Upper lobe of left lung (tissue), 6 donors: Measurements from ENCODE around the gene KCNIP4. TPM values are rescaled to one million over a fixed set of nuclear protein-coding genes. Genes with fewer than 3 reads are reported as not detected.
A peak's percentile ranks its signal among the peaks of the same experiment; 100 is the strongest.

ENCODE experiments used
- ATAC-seq, 2 donors: fragments of 200-7000 bp; cut with Tn5 transposase; one replicate each; pipeline ENCODE4 v1.9.1; 2022; ENCODE audit warnings: mild to moderate bottlenecking in 2 of 2, moderate library complexity in 2 of 2; ENCODE audit not compliant: low FRiP score in 2 of 2
- DNase-seq, 2 donors: peaks; one replicate each; pipeline ENCODE4 v3.0.0-alpha.2; 2019 to 2020
- H3K27ac ChIP-seq, 4 donors: fragments of 200-600 bp; sonication (generic); one replicate each; pipeline ENCODE4 v1.5.1; 2016 to 2019
- H3K27me3 ChIP-seq, 4 donors: fragments of 200-600 bp; sonication (generic); one replicate each; pipeline ENCODE4 v1.5.1; 2017 to 2019
- H3K36me3 ChIP-seq, 4 donors: fragments of 200-600 bp; sonication (generic); one replicate each; pipeline ENCODE4 v1.5.1; 2016 to 2019
- H3K4me1 ChIP-seq, 4 donors: fragments of 200-600 bp; sonication (generic); one replicate each; pipeline ENCODE4 v1.5.1; 2018 to 2019
- H3K4me3 ChIP-seq, 4 donors: fragments of 200-600 bp; sonication (generic); one replicate each; pipeline ENCODE4 v1.5.1; 2017 to 2019; ENCODE audit warnings: mild to moderate bottlenecking in 2 of 4, moderate library complexity in 1 of 4
- H3K9me3 ChIP-seq, 4 donors: fragments of 200-600 bp; sonication (generic); one replicate each; pipeline ENCODE4 v1.5.1; 2018 to 2019
- EP300 ChIP-seq, 4 donors: sonication (generic); formaldehyde crosslinking; IDR thresholded peaks; one replicate each; pipeline ENCODE4 v1.5.1; 2017; ENCODE audit warnings: antibody characterized with exemption in 4 of 4, control low read depth in 2 of 4
- POLR2A ChIP-seq, 4 donors: fragments of 450-650 bp; IDR thresholded peaks; one replicate each; pipeline ENCODE4 v1.5.1; 2016 to 2017; ENCODE audit warnings: antibody characterized with exemption in 4 of 4, mild to moderate bottlenecking in 2 of 4
- POLR2AphosphoS5 ChIP-seq, 2 donors: sonication (generic); formaldehyde crosslinking; IDR thresholded peaks; one replicate each; pipeline ENCODE4 v1.5.1; 2017; ENCODE audit warnings: antibody characterized with exemption in 2 of 2
- WGBS, 2 donors: methylation state at CpG; one replicate each; pipeline ENCODE4 v1.1.5; 2017 to 2018; 5-methylcytosine and 5-hydroxymethylcytosine counted together
- total RNA-seq, 6 donors: library from RNA; depleted of rRNA in 4 of 6; stranded (reverse); fragments of >200 nt in 4 of 6; gene quantifications; one replicate each; pipeline versions ENCODE4 v1.1.0 to v1.2.1, GENCODE V29; 2016 to 2021
- TF ChIP-seq, protein P1 (sequence below), 6 experiments: fragments of 450-650 bp in 4 of 6; fragments of 200-600 bp in 2 of 6; sonication (generic) in 2 of 6; IDR thresholded peaks; one replicate each; pipeline ENCODE4 v1.5.1; 2016 to 2019; ENCODE audit warnings: antibody characterized with exemption in 6 of 6
- donor health status: DM: no; HTN: no; CAD: no; lungs with moderate emphysema.
- donor health status: DM: no; HTN: yes; CAD: no; lungs with severe emphysema.

KCNIP4 gene
- total RNA-seq, 6 donors from 2014 or later: 0.20 TPM; not detected in 5

DNA sequence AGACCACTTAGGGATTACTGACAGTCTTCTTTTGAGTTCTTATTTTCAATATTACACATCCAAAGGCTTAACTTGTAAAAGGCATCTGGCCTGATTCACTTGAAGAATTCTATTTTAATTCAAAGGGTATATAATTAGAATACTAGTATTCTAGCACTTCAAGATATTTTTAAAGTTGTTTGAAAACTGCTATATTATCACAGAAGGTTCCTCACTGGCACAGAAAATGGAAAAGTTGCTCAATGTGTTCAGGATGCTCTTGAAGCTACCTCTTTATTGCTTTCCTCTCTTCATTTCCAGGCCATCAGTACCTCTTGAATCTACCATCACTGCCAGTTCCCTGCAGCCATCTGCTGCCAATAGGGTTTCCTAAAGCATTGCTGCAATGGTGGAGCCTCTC, 271.4 kb downstream of the KCNIP4 start:
- ATAC-seq: no peak
- Histone ChIP-seq H3K4me3 (no peak overlapping the region), H3K27ac (no peak overlapping the region), H3K4me1 (no peaks in the 10 kb centered on the region), H3K27me3 (no peaks in the 10 kb centered on the region), H3K9me3 (no peaks in the 10 kb centered on the region), H3K36me3 (no peaks in the 10 kb centered on the region)
- TF ChIP-seq POLR2AphosphoS5 (IDR thresholded peaks at IDR 0.05): no peak
- no peak for DNase-seq

DNA sequence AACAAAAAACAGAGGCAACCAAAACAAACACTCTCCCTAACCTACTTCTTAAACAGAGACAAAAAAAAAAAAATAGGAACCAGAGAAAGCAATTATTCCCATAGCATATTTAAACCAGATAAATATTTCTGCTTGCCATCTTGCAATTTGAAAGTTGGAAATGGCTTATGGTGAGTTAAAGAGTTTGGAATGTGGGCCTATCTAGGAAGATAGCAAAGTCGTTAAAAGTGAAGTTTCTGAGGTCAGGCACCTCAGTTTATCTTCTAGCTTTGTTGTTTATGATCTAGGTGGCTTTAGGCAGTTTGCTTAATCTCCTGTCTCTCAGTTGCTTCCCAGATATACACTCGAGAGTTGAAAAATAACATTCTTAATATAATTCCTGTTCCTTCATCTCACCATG, 284.2 kb downstream of the KCNIP4 start:
- TF ChIP-seq EP300 (IDR thresholded peaks at IDR 0.05) (no peak), POLR2A (IDR thresholded peaks at IDR 0.05) (no peak)
- H3K36me3 ChIP-seq: no peaks in the 10 kb centered on the region

DNA sequence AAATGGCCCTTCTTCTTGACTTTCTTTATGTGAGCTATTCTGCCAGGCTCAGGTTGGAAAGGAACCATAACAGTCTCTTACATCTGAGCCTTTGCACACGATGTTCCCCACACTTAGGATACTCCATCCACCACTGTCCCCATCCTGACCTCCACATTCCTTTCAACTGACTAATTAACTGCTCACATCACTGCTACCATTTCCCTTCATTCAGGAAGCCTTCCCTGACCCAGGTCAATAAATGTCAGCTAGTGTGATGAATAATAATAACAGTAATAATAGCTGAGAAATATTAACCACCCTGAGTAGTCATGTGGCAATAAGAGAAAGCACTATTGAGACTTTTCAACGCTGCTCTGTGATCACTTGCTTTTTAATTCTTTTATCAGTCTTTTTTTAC, 291.7 kb downstream of the KCNIP4 start:
- Histone ChIP-seq H3K27me3 (no peaks in the 10 kb centered on the region), H3K36me3 (no peaks in the 10 kb centered on the region), H3K4me1 (no peaks in the 10 kb centered on the region), H3K9me3 (no peaks in the 10 kb centered on the region), H3K27ac (no peak overlapping the region), H3K4me3 (no peak overlapping the region)
- TF ChIP-seq, protein P1, sequence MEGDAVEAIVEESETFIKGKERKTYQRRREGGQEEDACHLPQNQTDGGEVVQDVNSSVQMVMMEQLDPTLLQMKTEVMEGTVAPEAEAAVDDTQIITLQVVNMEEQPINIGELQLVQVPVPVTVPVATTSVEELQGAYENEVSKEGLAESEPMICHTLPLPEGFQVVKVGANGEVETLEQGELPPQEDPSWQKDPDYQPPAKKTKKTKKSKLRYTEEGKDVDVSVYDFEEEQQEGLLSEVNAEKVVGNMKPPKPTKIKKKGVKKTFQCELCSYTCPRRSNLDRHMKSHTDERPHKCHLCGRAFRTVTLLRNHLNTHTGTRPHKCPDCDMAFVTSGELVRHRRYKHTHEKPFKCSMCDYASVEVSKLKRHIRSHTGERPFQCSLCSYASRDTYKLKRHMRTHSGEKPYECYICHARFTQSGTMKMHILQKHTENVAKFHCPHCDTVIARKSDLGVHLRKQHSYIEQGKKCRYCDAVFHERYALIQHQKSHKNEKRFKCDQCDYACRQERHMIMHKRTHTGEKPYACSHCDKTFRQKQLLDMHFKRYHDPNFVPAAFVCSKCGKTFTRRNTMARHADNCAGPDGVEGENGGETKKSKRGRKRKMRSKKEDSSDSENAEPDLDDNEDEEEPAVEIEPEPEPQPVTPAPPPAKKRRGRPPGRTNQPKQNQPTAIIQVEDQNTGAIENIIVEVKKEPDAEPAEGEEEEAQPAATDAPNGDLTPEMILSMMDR (IDR thresholded peaks at IDR 0.05): no peak
- TF ChIP-seq EP300 (IDR thresholded peaks at IDR 0.05) (peak in 2 of 4 donors; percentile 6 to 8), POLR2A (IDR thresholded peaks at IDR 0.05) (no peak), POLR2AphosphoS5 (IDR thresholded peaks at IDR 0.05) (no peak)
- DNase-seq (no peak), ATAC-seq (no peak)
- 31 to 42% methylated on average over 2 of the region's 2 CpGs for WGBS, 2 donors

More for the DNA sequence above, 284.2 kb downstream of the KCNIP4 start:
- Histone ChIP-seq H3K4me1 (no peaks in the 10 kb centered on the region), H3K9me3 (no peaks in the 10 kb centered on the region), H3K27ac (no peak overlapping the region), H3K4me3 (no peak overlapping the region), H3K27me3 (no peaks in the 10 kb centered on the region)
- ATAC-seq: no peak
- 35 to 43% methylated on average over 2 of the region's 2 CpGs for WGBS, 2 donors
- no peak for DNase-seq

DNA sequence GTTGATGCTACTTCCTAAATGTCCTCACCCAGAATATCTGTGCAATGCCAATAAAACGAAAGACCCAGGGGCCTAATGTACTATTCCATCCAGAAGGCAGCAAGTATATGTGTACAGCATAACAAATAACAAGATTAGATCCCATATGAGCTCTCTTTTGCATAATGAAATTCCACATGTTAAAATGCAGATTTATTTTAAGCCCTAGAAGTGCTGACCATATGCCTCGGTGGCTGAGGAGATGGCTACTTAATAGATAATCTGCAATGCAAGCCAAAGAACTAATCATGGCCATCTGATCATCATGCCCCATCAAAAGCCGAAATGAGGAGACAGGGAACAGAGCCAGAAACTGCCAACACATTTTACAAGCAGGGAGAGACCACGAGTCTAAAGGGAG, 293.5 kb downstream of the KCNIP4 start:
- TF ChIP-seq, protein P1 (IDR thresholded peaks at IDR 0.05): no peak
- no peak for TF ChIP-seq EP300 (IDR thresholded peaks at IDR 0.05)
- no peak for TF ChIP-seq POLR2A (IDR thresholded peaks at IDR 0.05)
- no peak for TF ChIP-seq POLR2AphosphoS5 (IDR thresholded peaks at IDR 0.05)
- no peak overlapping the region for H3K27ac ChIP-seq
- H3K27me3 ChIP-seq: no peaks in the 10 kb centered on the region
- WGBS, 2 donors: 65 to 70% methylated on average over 4 of the region's 4 CpGs
- H3K9me3 ChIP-seq: no peaks in the 10 kb centered on the region
- no peaks in the 10 kb centered on the region for H3K4me1 ChIP-seq
- DNase-seq (no peak), ATAC-seq (no peak)
- H3K4me3 ChIP-seq: no peak overlapping the region
- no peaks in the 10 kb centered on the region for H3K36me3 ChIP-seq

DNA sequence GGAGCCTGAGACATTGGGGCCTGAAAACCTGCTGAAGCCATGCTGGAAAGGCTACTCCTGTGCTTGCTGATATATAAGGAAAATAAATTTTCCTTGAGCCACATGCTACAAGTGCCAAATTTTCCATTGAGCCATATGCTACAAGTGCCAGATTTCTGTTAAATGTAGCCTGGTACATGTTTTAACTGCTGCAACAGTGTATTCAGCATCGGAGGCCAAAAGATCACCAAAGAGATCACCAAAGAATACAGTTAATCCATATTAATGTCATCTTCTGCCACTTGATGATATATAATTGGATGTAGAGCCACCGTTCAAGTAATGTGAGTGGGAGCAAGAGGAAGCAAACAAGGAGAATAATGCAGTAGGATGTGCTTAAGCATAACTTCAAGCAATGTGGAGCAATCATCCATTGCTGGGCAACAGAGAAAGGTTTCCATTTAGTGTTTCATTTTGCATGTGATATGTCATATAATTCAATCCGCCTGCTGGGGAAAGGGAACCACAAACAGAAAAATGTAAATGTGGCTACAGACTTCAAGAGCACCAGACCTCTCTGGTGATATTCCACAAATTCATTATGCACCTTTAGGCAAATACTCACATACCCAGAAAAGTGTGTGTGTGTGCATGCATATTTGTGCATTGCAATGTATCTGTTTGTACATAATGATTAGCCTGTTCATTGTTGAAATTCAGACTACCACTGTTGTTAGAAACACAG, 295.9 kb downstream of the KCNIP4 start:
- Histone ChIP-seq H3K36me3 (no peaks in the 10 kb centered on the region), H3K9me3 (no peaks in the 10 kb centered on the region), H3K4me3 (no peak overlapping the region), H3K27ac (no peak overlapping the region), H3K4me1 (no peaks in the 10 kb centered on the region), H3K27me3 (no peaks in the 10 kb centered on the region)
- 66 to 84% methylated on average over 3 of the region's 3 CpGs for WGBS, 2 donors
- no peak for ATAC-seq
- no peak for DNase-seq
- TF ChIP-seq, protein P1 (IDR thresholded peaks at IDR 0.05): no peak
- TF ChIP-seq EP300 (IDR thresholded peaks at IDR 0.05) (no peak), POLR2AphosphoS5 (IDR thresholded peaks at IDR 0.05) (no peak), POLR2A (IDR thresholded peaks at IDR 0.05) (no peak)
